CD14-positive monocyte (primary cell): ENCODE data around the gene CTSS. TPM values are rescaled to one million over a fixed set of nuclear protein-coding genes. Genes with fewer than 3 reads are reported as not detected.

Source experiments
- DNase-seq, 3 donors: peaks; one replicate each; pipeline ENCODE4 v3.0.0-alpha.2; 2011 to 2022
- H2AFZ ChIP-seq: 2 replicates; pipeline ENCODE4 v1.6.0; 2012; ENCODE audit warnings: mild to moderate bottlenecking, low read depth, low read length, inconsistent platforms; ENCODE audit not compliant: insufficient read depth, poor library complexity, severe bottlenecking
- H3K27ac ChIP-seq, 2 donors: 1 replicate in 1 of 2; 2 replicates in 1 of 2; pipeline ENCODE4 v1.5.1; 2012 to 2013; ENCODE audit warnings: low read length in 2 of 2, control low read depth in 1 of 2, inconsistent platforms in 1 of 2, low read depth in 1 of 2, mild to moderate bottlenecking in 1 of 2
- H3K27me3 ChIP-seq, 2 donors: one replicate each; pipeline versions ENCODE4 v1.6.0 to v1.6.1; 2011 to 2013; ENCODE audit warnings: low read length in 2 of 2; ENCODE audit not compliant: control insufficient read depth in 2 of 2, insufficient read depth in 2 of 2
- H3K36me3 ChIP-seq, 2 donors: replicated peaks in 1 of 2; 1 replicate in 1 of 2; 2 replicates in 1 of 2; pipeline versions ENCODE4 v1.5.1 to v1.6.1; 2012 to 2013; ENCODE audit warnings: low read length in 2 of 2, control low read depth in 1 of 2, inconsistent platforms in 1 of 2, mild to moderate bottlenecking in 1 of 2; ENCODE audit not compliant: insufficient read depth in 2 of 2, control insufficient read depth in 1 of 2
- H3K4me1 ChIP-seq, 2 donors: 1 replicate in 1 of 2; 2 replicates in 1 of 2; pipeline versions ENCODE4 v1.5.1 to v1.6.1; 2012 to 2013; ENCODE audit warnings: low read length in 2 of 2, control low read depth in 1 of 2, inconsistent platforms in 1 of 2, mild to moderate bottlenecking in 1 of 2, moderate library complexity in 1 of 2; ENCODE audit not compliant: insufficient read depth in 2 of 2, control insufficient read depth in 1 of 2
- H3K4me2 ChIP-seq: replicated peaks from 2 replicates; pipeline ENCODE3; 2012; ENCODE audit warnings: low read length, moderate library complexity, mild to moderate bottlenecking; ENCODE audit not compliant: poor library complexity, severe bottlenecking; ENCODE audit errors: extremely low read depth
- H3K4me3 ChIP-seq, 3 experiments: fragments of 200-600 bp in 1 of 3; sonication (generic) in 1 of 3; replicated peaks in 1 of 3; 1 replicate in 2 of 3; 2 replicates in 1 of 3; pipeline ENCODE4 v1.5.1; 2011 to 2013; ENCODE audit warnings: low read length in 3 of 3, mild to moderate bottlenecking in 3 of 3, control low read depth in 2 of 3, low read depth in 2 of 3, inconsistent platforms in 1 of 3, moderate library complexity in 1 of 3
- H3K79me2 ChIP-seq: 2 replicates; pipeline ENCODE4 v1.6.0; 2012; ENCODE audit warnings: mild to moderate bottlenecking, control low read depth, inconsistent platforms, low read length, moderate library complexity; ENCODE audit not compliant: insufficient read depth
- H3K9ac ChIP-seq: 2 replicates; pipeline ENCODE4 v1.6.0; 2017; ENCODE audit warnings: low read length, mild to moderate bottlenecking; ENCODE audit not compliant: insufficient read depth, poor library complexity, severe bottlenecking
- H3K9me3 ChIP-seq, 2 donors: replicated peaks in 1 of 2; 1 replicate in 1 of 2; 2 replicates in 1 of 2; pipeline versions ENCODE4 v1.5.1 to v1.6.1; 2012 to 2013; ENCODE audit warnings: low read length in 2 of 2, control low read depth in 1 of 2; ENCODE audit not compliant: control insufficient read depth in 1 of 2, insufficient read depth in 1 of 2
- H4K20me1 ChIP-seq: 2 replicates; pipeline ENCODE4 v1.6.0; 2012; ENCODE audit warnings: mild to moderate bottlenecking, low read length, control low read depth, moderate library complexity; ENCODE audit not compliant: insufficient read depth
- H3K27ac Mint-ChIP-seq, 7 donors: one replicate each; pipeline ENCODE4 v1.8.0; 2020; ENCODE audit warnings: mild to moderate bottlenecking in 7 of 7, mixed read lengths in 7 of 7, moderate library complexity in 6 of 7, inconsistent platforms in 2 of 7
- H3K27me3 Mint-ChIP-seq, 3 donors: one replicate each; pipeline ENCODE4 v1.8.0; 2021 to 2022; ENCODE audit warnings: low read depth in 3 of 3, mild to moderate bottlenecking in 3 of 3, mixed read lengths in 3 of 3, moderate library complexity in 3 of 3, inconsistent platforms in 1 of 3
- H3K36me3 Mint-ChIP-seq, 2 donors: one replicate each; pipeline ENCODE4 v1.8.0; 2020; ENCODE audit warnings: mixed read lengths in 2 of 2, inconsistent platforms in 1 of 2, mild to moderate bottlenecking in 1 of 2
- H3K4me1 Mint-ChIP-seq: one replicate; pipeline ENCODE4 v1.8.0; 2020; ENCODE audit warnings: mild to moderate bottlenecking, mixed read lengths
- H3K4me3 Mint-ChIP-seq, 2 donors: one replicate each; pipeline ENCODE4 v1.8.0; 2020; ENCODE audit warnings: mild to moderate bottlenecking in 2 of 2, mixed read lengths in 2 of 2, moderate library complexity in 1 of 2
- H3K9me3 Mint-ChIP-seq, 7 donors: one replicate each; pipeline ENCODE4 v1.8.0; 2020 to 2022; ENCODE audit warnings: mixed read lengths in 7 of 7, mild to moderate bottlenecking in 6 of 7, moderate library complexity in 6 of 7, inconsistent platforms in 2 of 7
- WGBS: methylation state at CpG from one replicate; pipeline ENCODE4 v1.1.5; 2013; ENCODE audit warnings: missing lambda C conversion rate; ENCODE audit not compliant: insufficient coverage; 5-methylcytosine and 5-hydroxymethylcytosine counted together
- intact Hi-C, 2 donors: fragments of 100-400 bp; cut with micrococcal nuclease; formaldehyde crosslinking; loops; one replicate each; pipeline versions ENCODE4 v1.15.0 to v1.15.1; 2023
- polyA plus RNA-seq, 3 donors: library from polyadenylated mRNA; depleted of rRNA in 1 of 3; unstranded in 2 of 3; stranded (reverse) in 1 of 3; fragments of 300-500 nt in 2 of 3; fragments of >200 nt in 1 of 3; fragmentation: Illumina TruSeq in 2 of 3; gene quantifications; 1 replicate in 2 of 3; 2 replicates in 1 of 3; pipeline ENCODE4 v1.2.3, GENCODE V29; 2012 to 2021
- TF ChIP-seq, protein P1 (sequence below): fragments of 200-600 bp; IDR thresholded peaks from one replicate; pipeline ENCODE4 v1.8.0; 2022; ENCODE audit warnings: antibody characterized with exemption, mild to moderate bottlenecking

The CTSS gene
- polyA plus RNA-seq, 3 donors = 2,349 to 6,327 (median 5,201) TPM

DNA sequence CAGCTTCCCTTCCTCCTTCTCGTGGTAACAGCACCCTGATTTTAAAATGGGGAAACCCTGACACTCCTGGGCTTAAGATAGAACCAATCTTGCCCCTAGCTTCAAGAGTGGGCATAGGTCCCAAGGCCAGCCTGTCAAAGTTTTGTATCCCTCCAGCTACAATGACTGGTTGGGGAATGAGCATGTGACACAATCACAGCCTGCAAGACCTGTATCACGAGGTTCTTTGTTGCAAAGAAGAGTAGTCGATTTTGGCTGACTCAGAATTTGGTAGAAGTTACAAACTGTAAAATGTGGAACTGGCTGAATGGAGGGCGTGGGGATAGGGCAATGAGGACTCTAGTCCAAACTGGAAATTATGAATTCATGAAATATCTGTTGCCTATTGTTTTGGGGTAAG is 23.8 kb upstream of the CTSS start:
- peak overlapping the region in 1 of 2 donors; percentile 67 for H3K4me3 Mint-ChIP-seq
- Histone ChIP-seq H3K4me1 (peaks cover 80 to 83% of the 10 kb centered on the region in 2 donors), H3K27ac (peak overlapping the region; percentile 82 to 86), H3K79me2 (peaks cover 16% of the 10 kb centered on the region), H3K27me3 (no peaks in the 10 kb centered on the region), H3K36me3 (no peaks in the 10 kb centered on the region), H3K9me3 (no peaks in the 10 kb centered on the region), H3K9ac (no peak overlapping the region), H3K4me3 (peak overlapping the region in 1 of 3 experiments; percentile 67), H4K20me1 (no peaks in the 10 kb centered on the region), H2AFZ (no peak overlapping the region), H3K4me2 (peak overlapping the region; percentile 72)
- intact Hi-C loops = no loop called here
- H3K36me3 Mint-ChIP-seq = peaks cover 5% of the 10 kb centered on the region in 2 donors
- H3K27me3 Mint-ChIP-seq = peaks cover 0 to 3% (median 0%) of the 10 kb centered on the region in 3 donors
- H3K4me1 Mint-ChIP-seq = peaks cover 79% of the 10 kb centered on the region
- 0% methylated on average over 3 of the region's 4 CpGs for whole genome bisulfite sequencing
- peak; percentile 77 to 97 (median 88) for DNase-seq
- H3K27ac Mint-ChIP-seq = peak overlapping the region; percentile 87 to 97 (median 95)
- no peaks in the 10 kb centered on the region for H3K9me3 Mint-ChIP-seq
- TF ChIP-seq, protein P1, sequence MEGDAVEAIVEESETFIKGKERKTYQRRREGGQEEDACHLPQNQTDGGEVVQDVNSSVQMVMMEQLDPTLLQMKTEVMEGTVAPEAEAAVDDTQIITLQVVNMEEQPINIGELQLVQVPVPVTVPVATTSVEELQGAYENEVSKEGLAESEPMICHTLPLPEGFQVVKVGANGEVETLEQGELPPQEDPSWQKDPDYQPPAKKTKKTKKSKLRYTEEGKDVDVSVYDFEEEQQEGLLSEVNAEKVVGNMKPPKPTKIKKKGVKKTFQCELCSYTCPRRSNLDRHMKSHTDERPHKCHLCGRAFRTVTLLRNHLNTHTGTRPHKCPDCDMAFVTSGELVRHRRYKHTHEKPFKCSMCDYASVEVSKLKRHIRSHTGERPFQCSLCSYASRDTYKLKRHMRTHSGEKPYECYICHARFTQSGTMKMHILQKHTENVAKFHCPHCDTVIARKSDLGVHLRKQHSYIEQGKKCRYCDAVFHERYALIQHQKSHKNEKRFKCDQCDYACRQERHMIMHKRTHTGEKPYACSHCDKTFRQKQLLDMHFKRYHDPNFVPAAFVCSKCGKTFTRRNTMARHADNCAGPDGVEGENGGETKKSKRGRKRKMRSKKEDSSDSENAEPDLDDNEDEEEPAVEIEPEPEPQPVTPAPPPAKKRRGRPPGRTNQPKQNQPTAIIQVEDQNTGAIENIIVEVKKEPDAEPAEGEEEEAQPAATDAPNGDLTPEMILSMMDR = no peak

DNA sequence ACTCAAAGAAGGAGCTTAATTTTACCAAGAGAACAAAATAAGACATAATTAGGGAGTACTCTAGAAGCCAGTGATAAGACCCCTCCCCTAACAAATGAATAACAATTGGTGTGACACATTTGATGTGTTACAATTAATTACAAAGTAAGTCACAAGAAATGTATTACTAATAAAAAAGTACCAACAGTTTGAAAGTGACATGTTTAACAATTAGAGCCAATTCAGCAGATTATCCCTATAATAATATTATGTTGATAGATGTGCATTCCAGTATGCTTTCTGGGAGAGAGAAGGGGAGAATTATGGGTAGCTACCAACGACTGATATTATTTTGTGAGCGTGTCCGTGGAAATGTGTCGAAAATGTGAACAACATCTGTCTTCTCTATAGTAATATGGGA is 23.4 kb upstream of the CTSS start:
- peaks cover 5% of the 10 kb centered on the region in 2 donors for H3K36me3 Mint-ChIP-seq

More for the DNA sequence above, 23.4 kb upstream of the CTSS start:
- H3K27ac ChIP-seq = peak overlapping the region; percentile 82 to 86
- H3K27me3 ChIP-seq = no peaks in the 10 kb centered on the region
- H4K20me1 ChIP-seq = no peaks in the 10 kb centered on the region
- Mint-ChIP-seq H3K27me3 (peaks cover 0 to 3% (median 0%) of the 10 kb centered on the region in 3 donors), H3K27ac (peak overlapping the region; percentile 87 to 97 (median 95)), H3K4me1 (peaks cover 75% of the 10 kb centered on the region), H3K9me3 (no peaks in the 10 kb centered on the region), H3K4me3 (no peak overlapping the region)
- no peaks in the 10 kb centered on the region for H3K9me3 ChIP-seq
- TF ChIP-seq, protein P1 = no peak
- H3K4me1 ChIP-seq = peaks cover 76 to 78% of the 10 kb centered on the region in 2 donors
- WGBS = no CpG with 5 or more reads among the region's 4 CpGs
- peaks cover 16% of the 10 kb centered on the region for H3K79me2 ChIP-seq
- no peak overlapping the region for H3K9ac ChIP-seq
- H3K4me2 ChIP-seq = peak overlapping the region; percentile 54
- no peak overlapping the region for H2AFZ ChIP-seq
- intact Hi-C loops = no loop called here
- H3K4me3 ChIP-seq = peak overlapping the region in 1 of 3 experiments; percentile 67
- DNase-seq = peak in 1 of 3 donors; percentile 18
- no peaks in the 10 kb centered on the region for H3K36me3 ChIP-seq
